PC-9 (cell line): Measurements from ENCODE around the gene KIF2C. TPM values are rescaled to one million over a fixed set of nuclear protein-coding genes. Genes with fewer than 3 reads are reported as not detected.

Source experiments
- BruUV-seq: library from RNA; stranded (reverse); fragments of 400-500 nt; replicated peaks from 2 replicates; lab custom pipeline; 2021; lab: Mats Ljungman, UMichigan
- CTCF ChIA-PET: fragments of 300-600 bp; sonication (Branson Sonifier 250); formaldehyde crosslinking; loops from one replicate; lab custom pipeline; 2022; ENCODE audit warnings: antibody characterized with exemption; lab: Charles Lee
- POLR2A ChIA-PET: fragments of 300-600 bp; sonication (Branson Sonifier 250); formaldehyde crosslinking; loops from one replicate; lab custom pipeline; 2022; ENCODE audit warnings: antibody characterized with exemption; ENCODE audit not compliant: unreplicated experiment; lab: Charles Lee
- DNase-seq, 2 experiments: peaks; one replicate each; pipeline versions ENCODE4 v3.0.0 to v3.0.0-alpha.2; 2015 to 2022; ENCODE audit warnings: mixed read lengths in 1 of 2
- H2AFZ ChIP-seq: fragments of 200-600 bp; sonication (generic); 2 replicates; pipeline ENCODE4 v1.8.1; 2017; ENCODE audit warnings: antibody characterized with exemption
- H3F3A ChIP-seq: fragments of 200-600 bp; sonication (generic); 2 replicates; pipeline ENCODE4 v1.8.1; 2017; ENCODE audit warnings: antibody characterized with exemption, mild to moderate bottlenecking, low read depth; ENCODE audit not compliant: insufficient read depth
- H3K27ac ChIP-seq: fragments of 200-600 bp; sonication (generic); 2 replicates; pipeline ENCODE4 v1.6.1; 2016; ENCODE audit warnings: mixed run types
- H3K27me3 ChIP-seq: fragments of 200-600 bp; sonication (generic); 2 replicates; pipeline ENCODE4 v1.6.1; 2016; ENCODE audit warnings: low read depth, mixed run types; ENCODE audit not compliant: insufficient read depth
- H3K36me3 ChIP-seq: fragments of 200-600 bp; sonication (generic); 2 replicates; pipeline ENCODE4 v1.6.1; 2016; ENCODE audit warnings: low read depth, mixed run types
- H3K4me1 ChIP-seq: fragments of 200-600 bp; sonication (generic); replicated peaks from 2 replicates; pipeline ENCODE4 v1.6.1; 2016; ENCODE audit warnings: mixed run types; ENCODE audit not compliant: insufficient read depth
- H3K4me2 ChIP-seq: fragments of 200-600 bp; sonication (generic); 2 replicates; pipeline ENCODE4 v1.6.1; 2017; ENCODE audit warnings: mixed run types
- H3K4me3 ChIP-seq: fragments of 200-600 bp; sonication (generic); 2 replicates; pipeline ENCODE4 v1.6.1; 2016; ENCODE audit warnings: mixed run types
- H3K79me2 ChIP-seq: fragments of 200-600 bp; sonication (generic); 2 replicates; pipeline ENCODE4 v1.6.1; 2017; ENCODE audit warnings: low read depth, mixed run types
- H3K9me2 ChIP-seq: fragments of 200-600 bp; sonication (generic); 2 replicates; pipeline ENCODE4 v1.8.1; 2017; ENCODE audit warnings: mild to moderate bottlenecking; ENCODE audit not compliant: insufficient read depth
- H3K9me3 ChIP-seq: fragments of 200-600 bp; sonication (generic); 2 replicates; pipeline ENCODE4 v1.8.1; 2016; ENCODE audit warnings: low read depth; ENCODE audit not compliant: insufficient read depth
- H4K20me1 ChIP-seq: fragments of 200-600 bp; sonication (generic); 2 replicates; pipeline ENCODE4 v1.8.1; 2017; ENCODE audit not compliant: insufficient read depth
- EZH2 ChIP-seq: fragments of 200-600 bp; sonication (generic); IDR thresholded peaks from 2 replicates; pipeline ENCODE4 v1.8.0; 2017; ENCODE audit warnings: antibody characterized with exemption, low read depth
- intact Hi-C: fragments of 100-400 bp; cut with micrococcal nuclease; formaldehyde crosslinking; loops from one replicate; pipeline ENCODE4 v1.10.0; 2022; ENCODE audit not compliant: unreplicated experiment
- total RNA-seq: library from RNA; stranded (reverse); gene quantifications from 2 replicates; pipeline ENCODE4 v1.2.3, GENCODE V29; 2021
- TF ChIP-seq, protein P1 (sequence below): fragments of 200-600 bp; sonication (generic); conservative IDR thresholded peaks from 2 replicates; pipeline ENCODE4 v1.6.1; 2017; ENCODE audit warnings: mixed run types, antibody characterized with exemption, mild to moderate bottlenecking, moderate library complexity

Gene KIF2C
- total RNA-seq, 1 experiment from 2014 or later = 119 TPM

GRCh38 chr1:44775078-44775929, 35.7 kb downstream of the KIF2C start, which contains the start of gene RPS8:
Gene RPS8, plus strand, starts transcription at chr1:44775540. Its CDS starts 57 bp downstream, at chr1:44775597.
- Histone ChIP-seq H3K36me3 (peaks cover 42% of the 10 kb centered on the region), H4K20me1 (peaks cover 38% of the 10 kb centered on the region), H3K9me3 (no peaks in the 10 kb centered on the region), H3K4me2 (peak within 1 kb of the TSS; percentile 84), H3K79me2 (peaks cover 60% of the 10 kb centered on the region), H3K27me3 (no peaks in the 10 kb centered on the region), H3K27ac (peak within 1 kb of the TSS; percentile 98), H3F3A (peaks cover 66% of the 10 kb centered on the region), H3K9me2 (no peaks in the 10 kb centered on the region), H2AFZ (peak within 1 kb of the TSS; percentile 73), H3K4me1 (peaks cover 22% of the 10 kb centered on the region), H3K4me3 (peak within 1 kb of the TSS; percentile 95)
- intact Hi-C loops = loop anchor here (2.0 kb wide), 1 partner anchor 45 kb away; the partner anchor contains the start of gene RNU5D-1
- TF ChIP-seq, protein P1, sequence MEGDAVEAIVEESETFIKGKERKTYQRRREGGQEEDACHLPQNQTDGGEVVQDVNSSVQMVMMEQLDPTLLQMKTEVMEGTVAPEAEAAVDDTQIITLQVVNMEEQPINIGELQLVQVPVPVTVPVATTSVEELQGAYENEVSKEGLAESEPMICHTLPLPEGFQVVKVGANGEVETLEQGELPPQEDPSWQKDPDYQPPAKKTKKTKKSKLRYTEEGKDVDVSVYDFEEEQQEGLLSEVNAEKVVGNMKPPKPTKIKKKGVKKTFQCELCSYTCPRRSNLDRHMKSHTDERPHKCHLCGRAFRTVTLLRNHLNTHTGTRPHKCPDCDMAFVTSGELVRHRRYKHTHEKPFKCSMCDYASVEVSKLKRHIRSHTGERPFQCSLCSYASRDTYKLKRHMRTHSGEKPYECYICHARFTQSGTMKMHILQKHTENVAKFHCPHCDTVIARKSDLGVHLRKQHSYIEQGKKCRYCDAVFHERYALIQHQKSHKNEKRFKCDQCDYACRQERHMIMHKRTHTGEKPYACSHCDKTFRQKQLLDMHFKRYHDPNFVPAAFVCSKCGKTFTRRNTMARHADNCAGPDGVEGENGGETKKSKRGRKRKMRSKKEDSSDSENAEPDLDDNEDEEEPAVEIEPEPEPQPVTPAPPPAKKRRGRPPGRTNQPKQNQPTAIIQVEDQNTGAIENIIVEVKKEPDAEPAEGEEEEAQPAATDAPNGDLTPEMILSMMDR = 0 out of 2 replicates have a peak, but pooled peaks have one; percentile 10
- TF ChIP-seq EZH2 = no peak
- CTCF ChIA-PET = interaction anchor here (0.5 to 1.2 kb wide), 6 partner anchors 18 to 747 kb away, joined by 3 to 15 read pairs (median 3); partner anchors contain the start of gene PLK3
- POLR2A ChIA-PET = interaction anchor here (0.5 to 1.6 kb wide), 13 partner anchors 26 to 1954 kb away, joined by 3 to 15 read pairs (median 5); partner anchors contain the start of genes MMACHC, PRDX1, RNU5D-1 and TMEM53
- peak; percentile 86 to 87 for DNase-seq
- TSS peak; percentile 85 for BruUV-seq

DNA sequence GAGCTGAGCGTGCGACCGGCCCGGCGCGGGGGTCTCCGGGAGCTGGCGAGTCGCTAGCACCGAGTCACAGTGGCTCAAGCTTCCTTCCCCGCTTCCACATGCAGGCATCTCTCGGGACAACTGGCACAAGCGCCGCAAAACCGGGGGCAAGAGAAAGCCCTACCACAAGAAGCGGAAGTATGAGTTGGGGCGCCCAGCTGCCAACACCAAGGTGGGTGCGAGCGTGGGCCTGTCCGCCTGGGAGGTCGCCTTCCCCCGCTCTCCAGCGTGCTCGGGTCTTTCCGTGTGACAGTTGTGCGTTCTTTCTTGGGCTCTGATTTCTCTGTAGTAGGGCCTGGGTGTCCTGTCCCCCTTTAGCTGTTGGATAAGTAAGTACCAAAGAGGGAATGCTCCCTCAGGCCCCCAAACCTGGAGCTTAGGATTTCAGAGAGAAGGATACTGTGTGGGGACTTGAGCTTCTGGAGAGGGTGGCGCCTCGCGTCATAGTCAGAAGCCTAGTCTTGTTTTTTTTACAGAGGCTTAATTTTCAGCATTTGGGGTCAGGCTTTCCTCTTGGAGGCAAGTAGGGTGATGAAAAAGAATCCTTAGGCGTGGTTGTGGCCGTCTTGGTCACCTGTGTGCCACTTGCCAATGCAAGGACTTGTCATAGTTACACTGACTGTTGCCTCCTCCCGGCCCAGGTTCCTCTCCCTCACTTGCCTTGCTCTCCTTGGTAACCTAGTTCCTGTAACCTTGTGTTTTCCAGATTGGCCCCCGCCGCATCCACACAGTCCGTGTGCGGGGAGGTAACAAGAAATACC, 36.5 kb downstream of the KIF2C start:
- no peaks in the 10 kb centered on the region for H3K27me3 ChIP-seq
- no peaks in the 10 kb centered on the region for H3K9me2 ChIP-seq
- peaks cover 60% of the 10 kb centered on the region for H3K79me2 ChIP-seq
- H3K27ac ChIP-seq = peak overlapping the region; percentile 98
- DNase-seq = peak in 1 of 2 experiments; percentile 30
- BruUV-seq = TSS peak; percentile 38
- ChIA-PET CTCF (interaction anchor here (0.5 to 1.2 kb wide), 5 partner anchors 17 to 748 kb away, joined by 3 to 4 read pairs (median 3); partner anchors contain the start of gene PLK3), POLR2A (interaction anchor here (0.5 to 1.6 kb wide), 9 partner anchors 24 to 1674 kb away, joined by 3 to 15 read pairs (median 5); partner anchors contain the start of genes PLK3 and TMEM53)
- peak overlapping the region; percentile 95 for H3K4me3 ChIP-seq
- intact Hi-C loops = loop anchor here (2.0 kb wide), 1 partner anchor 45 kb away; the partner anchor contains the start of gene RNU5D-1
- H2AFZ ChIP-seq = peak overlapping the region; percentile 73; the same call in 1 of the 2 replicates
- peaks cover 74% of the 10 kb centered on the region for H3F3A ChIP-seq
- H3K4me2 ChIP-seq = peak overlapping the region; percentile 84
- TF ChIP-seq, protein P1 = no peak
- TF ChIP-seq EZH2 = no peak
- peaks cover 44% of the 10 kb centered on the region for H3K36me3 ChIP-seq
- H4K20me1 ChIP-seq = peaks cover 43% of the 10 kb centered on the region
- peaks cover 22% of the 10 kb centered on the region for H3K4me1 ChIP-seq
- H3K9me3 ChIP-seq = no peaks in the 10 kb centered on the region
